ENCODE data around the gene MINDY1. TPM values are rescaled to one million over a fixed set of nuclear protein-coding genes. Genes with fewer than 3 reads are reported as not detected.
A peak's percentile ranks its signal among the peaks of the same experiment; 100 is the strongest.

MINDY1 gene
- total RNA-seq, 2 experiments from 2014 or later: 10.4 TPM

DNA sequence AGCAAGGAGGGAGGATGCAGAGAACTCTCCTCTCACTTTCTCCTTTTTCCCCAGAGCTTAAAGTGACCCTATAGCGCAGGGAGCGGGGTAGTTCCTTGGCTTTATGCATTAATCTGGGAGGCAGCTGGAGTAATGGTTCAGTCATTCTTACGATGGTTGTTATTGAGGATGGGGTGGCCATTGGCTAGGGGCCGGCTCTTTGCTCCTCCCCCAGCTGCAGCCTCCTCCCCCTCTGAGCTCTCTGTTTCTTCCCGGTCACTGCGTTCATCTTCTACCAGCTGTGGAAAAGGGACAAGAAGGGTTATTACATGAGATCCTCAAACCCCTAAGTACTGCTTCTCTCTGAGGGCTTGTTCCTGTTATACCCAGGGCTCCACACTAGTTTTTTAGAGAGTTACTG lies 40.7 kb downstream of the MINDY1 start:
- ChIA-PET POLR2A (interaction anchor here (0.5 to 2.8 kb wide), 6 partner anchors 8 to 566 kb away, joined by 3 to 8 read pairs (median 4); partner anchors contain the start of gene MINDY1), CTCF (interaction anchor here (1.1 to 2.4 kb wide), 2 partner anchors 14 to 30 kb away, joined by 3 to 8 read pairs; no protein-coding TSS in a partner anchor)
- TF ChIP-seq, protein P1, sequence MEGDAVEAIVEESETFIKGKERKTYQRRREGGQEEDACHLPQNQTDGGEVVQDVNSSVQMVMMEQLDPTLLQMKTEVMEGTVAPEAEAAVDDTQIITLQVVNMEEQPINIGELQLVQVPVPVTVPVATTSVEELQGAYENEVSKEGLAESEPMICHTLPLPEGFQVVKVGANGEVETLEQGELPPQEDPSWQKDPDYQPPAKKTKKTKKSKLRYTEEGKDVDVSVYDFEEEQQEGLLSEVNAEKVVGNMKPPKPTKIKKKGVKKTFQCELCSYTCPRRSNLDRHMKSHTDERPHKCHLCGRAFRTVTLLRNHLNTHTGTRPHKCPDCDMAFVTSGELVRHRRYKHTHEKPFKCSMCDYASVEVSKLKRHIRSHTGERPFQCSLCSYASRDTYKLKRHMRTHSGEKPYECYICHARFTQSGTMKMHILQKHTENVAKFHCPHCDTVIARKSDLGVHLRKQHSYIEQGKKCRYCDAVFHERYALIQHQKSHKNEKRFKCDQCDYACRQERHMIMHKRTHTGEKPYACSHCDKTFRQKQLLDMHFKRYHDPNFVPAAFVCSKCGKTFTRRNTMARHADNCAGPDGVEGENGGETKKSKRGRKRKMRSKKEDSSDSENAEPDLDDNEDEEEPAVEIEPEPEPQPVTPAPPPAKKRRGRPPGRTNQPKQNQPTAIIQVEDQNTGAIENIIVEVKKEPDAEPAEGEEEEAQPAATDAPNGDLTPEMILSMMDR (IDR thresholded peaks at IDR 0.05): no peak
- intact Hi-C loops (cut with micrococcal nuclease): no loop called here
- Mint-ChIP-seq H3K36me3 (ENCODE audit: low read depth) (peaks cover 62% of the 10 kb centered on the region), H3K9me3 (no peaks in the 10 kb centered on the region), H3K27ac (peak overlapping the region; percentile 62), H3K4me3 (no peak overlapping the region), H3K27me3 (no peaks in the 10 kb centered on the region), H3K4me1 (ENCODE audit: low read depth) (peaks cover 11% of the 10 kb centered on the region)
- ATAC-seq (no peak), DNase-seq (no peak)

DNA sequence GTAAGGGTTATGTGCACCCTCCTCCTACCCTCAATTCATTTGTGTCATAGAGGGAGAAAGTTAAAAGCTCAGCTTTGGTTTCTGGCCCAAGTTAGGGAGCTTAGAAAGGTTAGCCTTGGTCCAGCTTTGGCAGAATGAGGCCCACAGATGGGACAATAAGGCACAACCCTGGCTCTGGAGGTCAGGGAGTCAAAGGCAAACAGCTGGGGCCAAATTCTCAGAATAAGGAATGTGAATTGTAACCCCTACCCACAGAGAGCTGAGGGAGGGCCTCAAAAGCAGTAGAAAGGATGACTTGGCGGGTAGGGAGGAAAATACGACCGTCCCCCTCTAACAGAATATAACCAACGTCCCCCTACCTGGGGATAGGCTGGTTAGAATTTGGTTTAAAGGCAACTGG lies 41.1 kb downstream of the MINDY1 start:
- POLR2A ChIA-PET: interaction anchor here (0.5 to 2.1 kb wide), 5 partner anchors 9 to 565 kb away, joined by 3 to 6 read pairs (median 4); partner anchors contain the start of gene MINDY1
- intact Hi-C loops (cut with micrococcal nuclease): no loop called here

DNA sequence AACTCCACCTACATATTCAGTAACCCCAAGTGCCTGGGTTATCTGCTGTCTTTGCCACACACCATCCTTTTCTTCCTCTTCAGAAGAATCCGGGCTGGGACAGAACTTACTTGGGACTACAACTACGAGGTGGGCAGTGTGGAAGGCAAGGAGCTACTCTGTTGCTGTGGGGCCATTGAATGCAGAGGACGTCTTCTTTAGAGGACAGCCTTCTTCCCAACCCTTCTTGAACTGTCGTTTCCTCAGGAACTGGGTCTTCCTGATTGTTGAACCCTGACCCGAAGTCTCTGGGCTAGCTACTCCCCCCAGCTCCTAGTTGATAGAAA lies 42.6 kb downstream of the MINDY1 start:
- CTCF ChIA-PET: interaction anchor here (1.4 to 2.4 kb wide), 3 partner anchors 16 to 32 kb away, joined by 3 to 8 read pairs (median 7); no protein-coding TSS in a partner anchor
- DNase-seq: no peak
- POLR2A ChIA-PET: interaction anchor here (1.3 to 1.4 kb wide), 2 partner anchors 11 to 334 kb away, joined by 3 to 4 read pairs; partner anchors contain the start of gene ENSA

More for the DNA sequence above, 41.1 kb downstream of the MINDY1 start:
- no peak for ATAC-seq
- no peaks in the 10 kb centered on the region for H3K9me3 Mint-ChIP-seq
- no peak overlapping the region for H3K4me3 Mint-ChIP-seq
- TF ChIP-seq, protein P1 (IDR thresholded peaks at IDR 0.05): no peak
- peak overlapping the region; percentile 62 for H3K27ac Mint-ChIP-seq
- no peaks in the 10 kb centered on the region for H3K27me3 Mint-ChIP-seq
- peaks cover 7% of the 10 kb centered on the region for H3K4me1 Mint-ChIP-seq (ENCODE audit: low read depth)
- CTCF ChIA-PET: interaction anchor here (1.1 to 2.4 kb wide), 2 partner anchors 14 to 30 kb away, joined by 3 to 8 read pairs; no protein-coding TSS in a partner anchor
- no peak for DNase-seq
- peaks cover 66% of the 10 kb centered on the region for H3K36me3 Mint-ChIP-seq (ENCODE audit: low read depth)

DNA sequence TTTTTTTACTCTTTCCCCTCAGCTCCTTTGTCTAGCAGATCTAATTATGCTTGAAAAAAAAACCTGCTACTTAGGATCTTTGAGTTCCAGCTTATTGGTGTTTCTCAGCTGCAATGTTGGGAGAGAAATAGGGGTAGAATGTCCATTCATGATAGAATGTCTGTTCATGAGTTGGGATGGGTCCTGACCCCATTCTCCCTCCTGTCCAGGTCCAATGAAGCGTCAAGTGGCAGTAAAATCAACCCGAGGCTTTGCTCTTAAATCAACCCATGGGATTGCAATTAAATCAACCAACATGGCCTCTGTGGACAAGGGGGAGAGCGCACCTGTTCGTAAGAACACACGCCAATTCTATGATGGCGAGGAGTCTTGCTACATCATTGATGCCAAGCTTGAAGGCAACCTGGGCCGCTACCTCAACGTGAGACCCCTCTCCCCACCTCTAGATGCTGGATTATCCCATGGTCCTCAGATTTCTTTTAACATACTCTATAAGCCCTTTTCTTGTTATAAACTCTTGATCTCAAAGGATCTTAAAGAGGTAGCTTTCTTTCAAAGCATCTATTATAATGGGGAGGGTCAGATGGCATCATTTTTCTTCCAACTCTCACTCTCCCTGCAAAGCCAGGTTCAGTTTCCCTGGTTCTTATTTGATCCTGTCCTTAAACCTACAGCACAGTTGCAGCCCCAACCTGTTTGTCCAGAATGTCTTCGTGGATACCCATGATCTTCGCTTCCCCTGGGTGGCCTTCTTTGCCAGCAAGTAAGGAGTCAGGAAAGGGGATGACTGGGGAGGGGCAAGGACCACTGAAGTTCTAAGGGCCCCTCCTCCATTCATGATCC lies 43.2 kb downstream of the MINDY1 start:
- peaks cover 76% of the 10 kb centered on the region for H3K36me3 Mint-ChIP-seq (ENCODE audit: low read depth)
- no peaks in the 10 kb centered on the region for H3K9me3 Mint-ChIP-seq
- POLR2A ChIA-PET: interaction anchor here (1.3 to 1.4 kb wide), 2 partner anchors 12 to 334 kb away, joined by 3 to 4 read pairs; partner anchors contain the start of gene ENSA
- DNase-seq (no peak), ATAC-seq (no peak)
- H3K27me3 Mint-ChIP-seq: no peaks in the 10 kb centered on the region
- TF ChIP-seq, protein P1 (IDR thresholded peaks at IDR 0.05): no peak
- peak overlapping the region; percentile 17 for H3K27ac Mint-ChIP-seq
- CTCF ChIA-PET: interaction anchor here (0.9 to 2.0 kb wide), 3 partner anchors 15 to 32 kb away, joined by 3 to 7 read pairs (median 3); no protein-coding TSS in a partner anchor
- H3K4me1 Mint-ChIP-seq (ENCODE audit: low read depth): peaks cover 2% of the 10 kb centered on the region
- intact Hi-C loops (cut with micrococcal nuclease): no loop called here
- no peak overlapping the region for H3K4me3 Mint-ChIP-seq

More for the DNA sequence above, 42.6 kb downstream of the MINDY1 start:
- TF ChIP-seq, protein P1 (IDR thresholded peaks at IDR 0.05): no peak
- no peak overlapping the region for H3K4me3 Mint-ChIP-seq
- peaks cover 76% of the 10 kb centered on the region for H3K36me3 Mint-ChIP-seq (ENCODE audit: low read depth)
- no peaks in the 10 kb centered on the region for H3K9me3 Mint-ChIP-seq
- H3K27ac Mint-ChIP-seq: peak overlapping the region; percentile 17
- H3K27me3 Mint-ChIP-seq: no peaks in the 10 kb centered on the region
- no peak for ATAC-seq
- H3K4me1 Mint-ChIP-seq (ENCODE audit: low read depth): peaks cover 2% of the 10 kb centered on the region
- intact Hi-C loops (cut with micrococcal nuclease): no loop called here

All from activated CD8-positive, alpha-beta T cell treated with anti-CD3 and anti-CD28 coated beads for 36 hours (primary cell).